Measurements from ENCODE around the gene CROCC.
"Not testable (repeated sequence)": the region's sequence is repeated elsewhere in the genome, so short reads cannot be mapped to it uniquely, and the experiment has no call there.

CROCC gene

GRCh38 chr1:16921391-16922185 lies at the start of gene CROCC:
TSS of gene CROCC (plus strand) at chr1:16921931. CDS start at chr1:16922019, 88 bp downstream.
- peak; percentile 55 for DNase-seq

GRCh38 chr1:16872152-16873075 lies 49.3 kb upstream of the CROCC start:
- DNase-seq: not testable (repeated sequence)

GRCh38 chr1:16873076-16873879 lies 48.5 kb upstream of the CROCC start:
- not testable (repeated sequence) for DNase-seq

- not testable (repeated sequence) for DNase-seq
These were observed 46.6 kb upstream of the CROCC start for GRCh38 chr1:16874968-16875765.

- not testable (repeated sequence) for DNase-seq
These were observed 40.0 kb upstream of the CROCC start for GRCh38 chr1:16881742-16882141.

GRCh38 chr1:16882986-16883385 lies 38.7 kb upstream of the CROCC start:
- DNase-seq: no peak

- DNase-seq: not testable (repeated sequence)
These were observed 37.2 kb upstream of the CROCC start for GRCh38 chr1:16884487-16884886.

GRCh38 chr1:16886860-16887605 lies 34.7 kb upstream of the CROCC start:
- no peak for DNase-seq

- DNase-seq: no peak
These were observed 32.6 kb upstream of the CROCC start for GRCh38 chr1:16888860-16889816.

GRCh38 chr1:16890539-16891021 lies 31.2 kb upstream of the CROCC start:
- not testable (repeated sequence) for DNase-seq

- DNase-seq: not testable (repeated sequence)
These were observed 30.7 kb upstream of the CROCC start for GRCh38 chr1:16891057-16891456.

- DNase-seq: not testable (repeated sequence)
These were observed 28.7 kb upstream of the CROCC start for GRCh38 chr1:16892978-16893525.

- DNase-seq: not testable (repeated sequence)
These were observed 27.9 kb upstream of the CROCC start for GRCh38 chr1:16893796-16894195.

GRCh38 chr1:16894338-16894737 lies 27.4 kb upstream of the CROCC start:
- DNase-seq: not testable (repeated sequence)

GRCh38 chr1:16895233-16895597 lies 26.5 kb upstream of the CROCC start:
- DNase-seq: not testable (repeated sequence)

- DNase-seq: peak; percentile 82
These were observed 26.0 kb upstream of the CROCC start, which contains the start of gene RNU1-2 for GRCh38 chr1:16895598-16896315. TSS of gene RNU1-2 (plus strand) at chr1:16895980.

- peak; percentile 69 for DNase-seq
These were observed 25.2 kb upstream of the CROCC start for GRCh38 chr1:16896316-16897055.

GRCh38 chr1:16897653-16898052 lies 24.1 kb upstream of the CROCC start:
- DNase-seq: not testable (repeated sequence)
